ENCODE results near the gene MMP8. TPM values are rescaled to one million over a fixed set of nuclear protein-coding genes. Genes with fewer than 3 reads are reported as not detected.

MMP8 gene
- total RNA-seq, 2 experiments from 2014 or later: not detected

DNA sequence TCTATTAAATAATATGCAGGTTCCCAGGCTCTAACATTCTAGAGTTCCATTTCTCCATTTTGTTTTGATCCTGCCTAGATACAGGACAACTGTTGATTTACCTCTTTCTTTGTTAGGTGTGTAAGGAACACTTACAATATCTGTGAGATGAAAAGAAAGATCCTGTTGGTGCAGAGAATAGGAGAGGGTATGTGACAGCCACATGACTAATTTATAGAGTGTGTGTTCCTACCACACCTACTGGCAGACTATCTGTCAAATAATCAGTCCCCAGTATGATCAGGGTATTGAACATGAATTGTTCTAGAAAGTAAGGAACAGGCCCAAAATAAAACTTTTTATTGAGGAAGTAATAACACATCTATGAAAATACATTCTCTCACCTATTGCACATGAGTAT, 45.4 kb upstream of the MMP8 start:
- no peak for DNase-seq
- Histone ChIP-seq H3K9me3 (ENCODE audit: control insufficient read depth in 1 of 2, insufficient read depth in 1 of 2, low read length in 2 of 2) (peaks cover 0 to 6% of the 10 kb centered on the region in 2 experiments), H3K4me3 (ENCODE audit: low read length) (no peak overlapping the region), H3K4me1 (ENCODE audit: insufficient read depth, low read length) (no peaks in the 10 kb centered on the region), H3K27me3 (ENCODE audit: control insufficient read depth in 1 of 2, insufficient read depth in 2 of 2, low read length in 2 of 2) (peaks cover 0 to 2% of the 10 kb centered on the region in 2 experiments), H3K36me3 (ENCODE audit: insufficient read depth, low read length) (no peaks in the 10 kb centered on the region), H3K27ac (ENCODE audit: low read depth in 1 of 2, low read length in 2 of 2) (no peak overlapping the region)
- peaks cover 38% of the 10 kb centered on the region for H3K27me3 Mint-ChIP-seq
- no peak overlapping the region for H3K4me3 Mint-ChIP-seq
- CTCF ChIA-PET: no interaction called here
- TF ChIP-seq, protein P1, sequence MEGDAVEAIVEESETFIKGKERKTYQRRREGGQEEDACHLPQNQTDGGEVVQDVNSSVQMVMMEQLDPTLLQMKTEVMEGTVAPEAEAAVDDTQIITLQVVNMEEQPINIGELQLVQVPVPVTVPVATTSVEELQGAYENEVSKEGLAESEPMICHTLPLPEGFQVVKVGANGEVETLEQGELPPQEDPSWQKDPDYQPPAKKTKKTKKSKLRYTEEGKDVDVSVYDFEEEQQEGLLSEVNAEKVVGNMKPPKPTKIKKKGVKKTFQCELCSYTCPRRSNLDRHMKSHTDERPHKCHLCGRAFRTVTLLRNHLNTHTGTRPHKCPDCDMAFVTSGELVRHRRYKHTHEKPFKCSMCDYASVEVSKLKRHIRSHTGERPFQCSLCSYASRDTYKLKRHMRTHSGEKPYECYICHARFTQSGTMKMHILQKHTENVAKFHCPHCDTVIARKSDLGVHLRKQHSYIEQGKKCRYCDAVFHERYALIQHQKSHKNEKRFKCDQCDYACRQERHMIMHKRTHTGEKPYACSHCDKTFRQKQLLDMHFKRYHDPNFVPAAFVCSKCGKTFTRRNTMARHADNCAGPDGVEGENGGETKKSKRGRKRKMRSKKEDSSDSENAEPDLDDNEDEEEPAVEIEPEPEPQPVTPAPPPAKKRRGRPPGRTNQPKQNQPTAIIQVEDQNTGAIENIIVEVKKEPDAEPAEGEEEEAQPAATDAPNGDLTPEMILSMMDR (IDR thresholded peaks at IDR 0.05): no peak
- H3K36me3 Mint-ChIP-seq (ENCODE audit: low read depth): no peaks in the 10 kb centered on the region
- POLR2A ChIA-PET: no interaction called here
- no peak overlapping the region for H3K27ac Mint-ChIP-seq
- intact Hi-C loops (cut with DNase I, micrococcal nuclease): no loop called here
- H3K9me3 Mint-ChIP-seq: peaks cover 2% of the 10 kb centered on the region
- H3K4me1 Mint-ChIP-seq (ENCODE audit: low read depth): no peaks in the 10 kb centered on the region
- ATAC-seq (ENCODE audit: poor library complexity): no peak

DNA sequence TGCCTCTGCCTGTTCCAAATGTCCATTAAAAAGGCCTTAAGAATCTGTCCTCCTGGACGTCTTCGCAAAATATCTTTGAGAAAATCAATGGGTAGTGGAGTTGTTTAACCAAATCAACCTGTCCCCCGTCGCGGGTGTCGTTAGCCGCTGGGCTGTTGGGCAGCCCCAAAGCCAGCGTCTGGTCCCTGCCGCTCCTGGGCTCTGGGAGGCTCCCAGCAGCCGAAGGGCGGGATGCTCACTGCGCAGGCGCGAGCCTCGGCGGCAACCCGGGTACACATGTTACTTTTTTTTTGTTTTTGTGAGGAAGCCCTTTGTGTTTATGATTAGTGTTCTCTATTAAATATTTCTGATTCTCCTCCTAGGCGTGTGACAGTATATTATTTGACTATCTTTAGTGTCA, 43.0 kb upstream of the MMP8 start:
- no peaks in the 10 kb centered on the region for H3K36me3 ChIP-seq (ENCODE audit: insufficient read depth, low read length)
- H3K4me1 Mint-ChIP-seq (ENCODE audit: low read depth): no peaks in the 10 kb centered on the region
- CTCF ChIA-PET: no interaction called here
- H3K4me3 Mint-ChIP-seq: no peak overlapping the region
- H3K4me3 ChIP-seq (ENCODE audit: low read length): no peak overlapping the region
- H3K36me3 Mint-ChIP-seq (ENCODE audit: low read depth): no peaks in the 10 kb centered on the region
- ATAC-seq (ENCODE audit: poor library complexity): no peak
- no peak overlapping the region for H3K27ac ChIP-seq (ENCODE audit: low read depth in 1 of 2, low read length in 2 of 2)
- DNase-seq: no peak
- H3K27me3 Mint-ChIP-seq: peaks cover 36% of the 10 kb centered on the region
- H3K9me3 ChIP-seq (ENCODE audit: control insufficient read depth in 1 of 2, insufficient read depth in 1 of 2, low read length in 2 of 2): peaks cover 0 to 6% of the 10 kb centered on the region in 2 experiments
- H3K9me3 Mint-ChIP-seq: peaks cover 2% of the 10 kb centered on the region
- TF ChIP-seq, protein P1 (IDR thresholded peaks at IDR 0.05): no peak
- H3K4me1 ChIP-seq (ENCODE audit: insufficient read depth, low read length): no peaks in the 10 kb centered on the region
- H3K27ac Mint-ChIP-seq: no peak overlapping the region
- intact Hi-C loops (cut with DNase I, micrococcal nuclease): no loop called here
- peaks cover 0 to 2% of the 10 kb centered on the region in 2 experiments for H3K27me3 ChIP-seq (ENCODE audit: control insufficient read depth in 1 of 2, insufficient read depth in 2 of 2, low read length in 2 of 2)
- POLR2A ChIA-PET: no interaction called here

DNA sequence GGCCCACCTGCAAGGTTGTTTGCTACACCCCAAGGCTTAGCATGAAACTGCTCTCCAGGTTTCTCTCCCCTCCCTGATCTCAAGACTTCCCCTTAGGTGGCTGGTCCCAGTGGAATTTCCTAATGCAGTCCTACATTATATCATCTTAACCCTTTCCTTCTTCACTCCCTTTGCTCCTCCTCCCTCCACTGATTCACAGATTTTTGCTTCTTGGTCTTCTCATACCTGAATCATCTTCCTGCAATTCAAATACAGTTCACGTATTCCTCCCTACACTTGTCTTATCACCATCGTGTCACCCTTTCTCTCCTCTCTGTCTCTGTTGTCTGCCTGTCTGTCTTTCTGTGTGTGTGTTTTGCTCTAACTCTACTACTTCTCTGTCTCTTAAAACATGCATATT, 38.7 kb upstream of the MMP8 start:
- H3K36me3 ChIP-seq (ENCODE audit: insufficient read depth, low read length): no peaks in the 10 kb centered on the region
- no peaks in the 10 kb centered on the region for H3K27me3 ChIP-seq (ENCODE audit: control insufficient read depth in 1 of 2, insufficient read depth in 2 of 2, low read length in 2 of 2)
- no peak overlapping the region for H3K27ac ChIP-seq (ENCODE audit: low read depth in 1 of 2, low read length in 2 of 2)
- ChIA-PET POLR2A (no interaction called here), CTCF (no interaction called here)
- no peak overlapping the region for H3K4me3 ChIP-seq (ENCODE audit: low read length)
- Mint-ChIP-seq H3K9me3 (no peaks in the 10 kb centered on the region), H3K27ac (no peak overlapping the region), H3K4me1 (ENCODE audit: low read depth) (no peaks in the 10 kb centered on the region), H3K4me3 (no peak overlapping the region), H3K27me3 (peaks cover 26% of the 10 kb centered on the region), H3K36me3 (ENCODE audit: low read depth) (no peaks in the 10 kb centered on the region)
- intact Hi-C loops (cut with DNase I, micrococcal nuclease): no loop called here
- H3K9me3 ChIP-seq (ENCODE audit: control insufficient read depth in 1 of 2, insufficient read depth in 1 of 2, low read length in 2 of 2): peaks cover 0 to 6% of the 10 kb centered on the region in 2 experiments
- TF ChIP-seq, protein P1 (IDR thresholded peaks at IDR 0.05): no peak
- H3K4me1 ChIP-seq (ENCODE audit: insufficient read depth, low read length): no peaks in the 10 kb centered on the region
- ATAC-seq (ENCODE audit: poor library complexity) (no peak), DNase-seq (no peak)
